ENCODE measurements around the gene NDRG2.

Gene NDRG2

DNA sequence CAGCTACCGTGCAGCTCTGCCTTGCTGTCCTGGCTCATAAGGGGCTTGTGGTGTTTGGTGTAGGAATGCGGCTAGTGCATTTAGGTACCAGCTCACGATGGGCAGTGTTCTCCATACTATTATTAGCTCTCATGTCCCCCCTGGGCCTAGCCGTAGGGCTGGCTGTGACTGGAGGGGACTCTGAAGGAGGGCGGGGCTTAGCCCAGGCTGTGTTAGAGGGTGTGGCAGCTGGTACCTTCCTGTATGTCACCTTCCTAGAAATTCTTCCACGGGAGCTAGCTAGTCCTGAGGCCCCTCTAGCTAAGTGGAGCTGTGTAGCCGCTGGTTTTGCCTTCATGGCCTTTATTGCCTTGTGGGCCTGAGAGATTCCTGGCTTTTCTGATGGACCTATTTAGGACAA is 23.6 kb downstream of the NDRG2 start:
- Histone ChIP-seq H3K4me1 (ENCODE audit: control insufficient read depth, insufficient read depth, low read length, poor library complexity, severe bottlenecking) (peaks cover 26% of the 10 kb centered on the region), H3K27ac (ENCODE audit: low read depth, low read length, severe bottlenecking) (no peak overlapping the region), H3K9me3 (ENCODE audit: control insufficient read depth, low read length) (no peaks in the 10 kb centered on the region), H3K4me3 (ENCODE audit: extremely low read depth, insufficient read depth, low read length, poor library complexity, severe bottlenecking) (no peak overlapping the region), H3K36me3 (ENCODE audit: control insufficient read depth, insufficient read depth, low read length) (peaks cover 11% of the 10 kb centered on the region)
- 88 to 90% methylated on average over 2 to 4 of the region's 7 CpGs for WGBS, 2 experiments (ENCODE audit: insufficient coverage in 2 of 2)

- Histone ChIP-seq H3K4me1 (ENCODE audit: control insufficient read depth, insufficient read depth, low read length, poor library complexity, severe bottlenecking) (peaks cover 26% of the 10 kb centered on the region), H3K36me3 (ENCODE audit: control insufficient read depth, insufficient read depth, low read length) (peaks cover 27% of the 10 kb centered on the region), H3K9me3 (ENCODE audit: control insufficient read depth, low read length) (no peaks in the 10 kb centered on the region), H3K27ac (ENCODE audit: low read depth, low read length, severe bottlenecking) (peak overlapping the region; percentile 1), H3K4me3 (ENCODE audit: extremely low read depth, insufficient read depth, low read length, poor library complexity, severe bottlenecking) (no peak overlapping the region)
- WGBS, 2 experiments (ENCODE audit: insufficient coverage in 2 of 2): 90 to 96% methylated on average over 4 of the region's 4 CpGs
Observed at GRCh38 chr14:20999591-20999990, 25.3 kb downstream of the NDRG2 start.

DNA sequence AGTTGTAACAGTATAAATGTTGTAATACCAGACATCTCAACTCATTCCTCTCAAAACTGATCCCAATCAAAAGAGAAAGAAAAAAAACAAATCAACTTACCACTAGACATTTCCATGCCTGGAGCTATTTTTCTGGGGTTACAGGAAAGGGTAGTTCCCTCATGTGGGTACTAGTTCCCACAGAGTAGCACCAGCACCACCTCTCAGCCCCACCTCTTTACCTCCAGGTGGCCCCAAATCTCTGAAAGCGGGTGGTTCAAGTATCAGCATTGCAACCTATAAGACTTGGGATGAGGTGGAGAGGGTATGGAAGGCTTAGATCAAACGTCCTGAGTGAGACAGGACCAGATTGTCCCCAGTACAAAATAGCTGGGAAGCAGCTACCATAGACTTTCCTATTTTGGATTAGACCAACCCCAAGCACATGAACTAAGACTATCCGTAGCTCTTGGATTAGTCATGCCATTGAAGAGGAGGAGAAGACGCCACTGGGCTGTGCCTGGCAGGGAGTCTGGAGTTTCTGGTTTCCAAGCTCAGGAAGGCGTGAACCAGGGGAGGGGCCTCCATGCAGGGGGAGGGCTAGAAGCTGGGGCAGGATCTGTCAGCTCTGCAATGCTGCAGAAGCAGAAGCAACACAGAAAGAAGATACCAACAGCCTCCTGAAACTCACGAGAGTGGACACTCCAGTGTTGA is 26.0 kb downstream of the NDRG2 start, which contains the start of gene SLC39A2:
TSS of gene SLC39A2 (plus strand) at position 620 of the 693 bp plus-strand sequence. CDS start 154 bp downstream, outside the sequence.
- Histone ChIP-seq H3K4me3 (ENCODE audit: extremely low read depth, insufficient read depth, low read length, poor library complexity, severe bottlenecking) (peak within 1 kb of the TSS; percentile 7), H3K9me3 (ENCODE audit: control insufficient read depth, low read length) (no peaks in the 10 kb centered on the region), H3K4me1 (ENCODE audit: control insufficient read depth, insufficient read depth, low read length, poor library complexity, severe bottlenecking) (peaks cover 26% of the 10 kb centered on the region), H3K36me3 (ENCODE audit: control insufficient read depth, insufficient read depth, low read length) (peaks cover 34% of the 10 kb centered on the region), H3K27ac (ENCODE audit: low read depth, low read length, severe bottlenecking) (peak within 1 kb of the TSS; percentile 57)
- WGBS, 2 experiments (ENCODE audit: insufficient coverage in 2 of 2): 18 to 24% methylated on average over 3 of the region's 6 CpGs

DNA sequence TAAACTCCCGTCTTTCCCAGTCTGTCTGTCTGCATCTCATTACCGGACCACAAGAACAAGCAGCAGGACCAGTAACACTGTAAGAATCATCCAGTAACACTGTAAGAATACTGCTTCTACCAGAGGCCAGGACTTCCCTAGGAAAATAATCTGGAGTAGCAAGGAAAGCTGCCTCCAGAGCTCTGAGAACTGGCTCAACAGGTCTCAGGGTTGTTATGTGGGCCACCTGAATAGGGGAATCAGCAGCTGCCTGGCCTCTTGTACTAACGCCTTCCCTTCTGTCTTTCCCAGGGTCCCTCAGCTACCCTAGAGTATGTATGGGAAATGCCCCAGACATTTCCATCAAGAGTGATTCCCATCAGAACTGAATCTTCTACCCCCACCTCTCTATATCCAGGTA is 26.7 kb downstream of the NDRG2 start:
- Histone ChIP-seq H3K4me1 (ENCODE audit: control insufficient read depth, insufficient read depth, low read length, poor library complexity, severe bottlenecking) (peaks cover 25% of the 10 kb centered on the region), H3K36me3 (ENCODE audit: control insufficient read depth, insufficient read depth, low read length) (peaks cover 39% of the 10 kb centered on the region), H3K4me3 (ENCODE audit: extremely low read depth, insufficient read depth, low read length, poor library complexity, severe bottlenecking) (no peak overlapping the region), H3K9me3 (ENCODE audit: control insufficient read depth, low read length) (no peaks in the 10 kb centered on the region), H3K27ac (ENCODE audit: low read depth, low read length, severe bottlenecking) (peak overlapping the region; percentile 57)
- 78 to 83% methylated on average over 1 to 2 of the region's 3 CpGs for WGBS, 2 experiments (ENCODE audit: insufficient coverage in 2 of 2)

DNA sequence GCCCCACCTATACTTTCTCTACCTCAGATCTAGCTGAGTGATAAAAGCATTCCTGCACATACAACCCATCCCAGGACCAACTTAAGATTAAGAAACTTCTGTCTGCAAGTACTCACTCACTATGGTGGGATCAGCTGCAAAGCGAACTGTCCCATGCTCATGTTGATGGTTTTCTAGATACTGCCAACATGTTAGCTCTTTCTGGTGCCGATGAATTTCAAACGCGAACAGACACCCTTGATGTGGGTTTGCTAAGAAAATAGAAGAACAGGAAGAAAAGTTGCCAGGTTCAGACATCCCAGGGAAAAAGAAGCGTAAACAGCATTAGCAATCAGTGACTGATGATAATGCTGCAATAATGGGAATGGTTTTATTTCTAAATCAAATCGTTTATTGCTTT is 27.3 kb downstream of the NDRG2 start:
- H3K27ac ChIP-seq (ENCODE audit: low read depth, low read length, severe bottlenecking): peak overlapping the region; percentile 41
- H3K36me3 ChIP-seq (ENCODE audit: control insufficient read depth, insufficient read depth, low read length): peaks cover 45% of the 10 kb centered on the region
- peaks cover 22% of the 10 kb centered on the region for H3K4me1 ChIP-seq (ENCODE audit: control insufficient read depth, insufficient read depth, low read length, poor library complexity, severe bottlenecking)
- H3K4me3 ChIP-seq (ENCODE audit: extremely low read depth, insufficient read depth, low read length, poor library complexity, severe bottlenecking): no peak overlapping the region
- no peaks in the 10 kb centered on the region for H3K9me3 ChIP-seq (ENCODE audit: control insufficient read depth, low read length)
- WGBS, 2 experiments (ENCODE audit: insufficient coverage in 2 of 2): 93 to 96% methylated on average over 4 to 5 of the region's 6 CpGs

DNA sequence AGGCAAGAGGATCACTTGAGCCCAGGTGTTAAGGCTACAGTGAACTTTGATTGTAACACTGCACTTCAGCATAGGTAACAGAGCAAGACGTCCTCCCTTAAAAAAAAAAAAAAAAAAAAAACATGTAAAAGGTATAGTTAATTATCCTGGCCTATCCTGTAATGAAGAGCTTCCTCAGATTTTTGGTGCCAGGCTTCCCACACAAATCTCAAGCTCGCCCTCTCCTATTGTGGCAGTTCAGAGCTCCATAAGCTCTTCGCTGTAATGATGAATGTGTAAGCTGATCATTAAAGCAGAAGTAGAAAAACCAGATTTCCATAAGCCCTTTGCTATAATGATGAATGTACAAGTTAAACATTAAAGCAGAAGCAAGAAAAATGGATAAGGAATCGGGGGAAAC is 27.7 kb downstream of the NDRG2 start:
- H3K36me3 ChIP-seq (ENCODE audit: control insufficient read depth, insufficient read depth, low read length): peaks cover 50% of the 10 kb centered on the region

GRCh38 chr14:20996521-20996920 is 28.3 kb downstream of the NDRG2 start:
- H3K27ac ChIP-seq (ENCODE audit: low read depth, low read length, severe bottlenecking): no peak overlapping the region
- no peaks in the 10 kb centered on the region for H3K9me3 ChIP-seq (ENCODE audit: control insufficient read depth, low read length)
- H3K4me1 ChIP-seq (ENCODE audit: control insufficient read depth, insufficient read depth, low read length, poor library complexity, severe bottlenecking): peaks cover 22% of the 10 kb centered on the region
- 95 to 98% methylated on average over 12 to 14 of the region's 14 CpGs for WGBS, 2 experiments (ENCODE audit: insufficient coverage in 2 of 2)
- H3K36me3 ChIP-seq (ENCODE audit: control insufficient read depth, insufficient read depth, low read length): peaks cover 56% of the 10 kb centered on the region
- no peak overlapping the region for H3K4me3 ChIP-seq (ENCODE audit: extremely low read depth, insufficient read depth, low read length, poor library complexity, severe bottlenecking)

More for the DNA sequence above, 27.7 kb downstream of the NDRG2 start:
- Histone ChIP-seq H3K4me3 (ENCODE audit: extremely low read depth, insufficient read depth, low read length, poor library complexity, severe bottlenecking) (no peak overlapping the region), H3K27ac (ENCODE audit: low read depth, low read length, severe bottlenecking) (no peak overlapping the region), H3K9me3 (ENCODE audit: control insufficient read depth, low read length) (no peaks in the 10 kb centered on the region), H3K4me1 (ENCODE audit: control insufficient read depth, insufficient read depth, low read length, poor library complexity, severe bottlenecking) (peaks cover 22% of the 10 kb centered on the region)
- WGBS, 2 experiments (ENCODE audit: insufficient coverage in 2 of 2): no CpG with 5 or more reads among the region's 4 CpGs

- Histone ChIP-seq H3K9me3 (ENCODE audit: control insufficient read depth, low read length) (no peaks in the 10 kb centered on the region), H3K4me3 (ENCODE audit: extremely low read depth, insufficient read depth, low read length, poor library complexity, severe bottlenecking) (peak within 1 kb of the TSS; percentile 67), H3K27ac (ENCODE audit: low read depth, low read length, severe bottlenecking) (peak within 1 kb of the TSS; percentile 55), H3K4me1 (ENCODE audit: control insufficient read depth, insufficient read depth, low read length, poor library complexity, severe bottlenecking) (peaks cover 18% of the 10 kb centered on the region), H3K36me3 (ENCODE audit: control insufficient read depth, insufficient read depth, low read length) (peaks cover 34% of the 10 kb centered on the region)
- 0% methylated on average over 40 to 41 of the region's 42 CpGs for WGBS, 2 experiments (ENCODE audit: insufficient coverage in 2 of 2)
Observed at GRCh38 chr14:20989787-20990600, 34.9 kb downstream of the NDRG2 start, which contains the start of gene METTL17. TSS of gene METTL17 (plus strand) at chr14:20989980. CDS start at chr14:20990003, 23 bp downstream.

DNA sequence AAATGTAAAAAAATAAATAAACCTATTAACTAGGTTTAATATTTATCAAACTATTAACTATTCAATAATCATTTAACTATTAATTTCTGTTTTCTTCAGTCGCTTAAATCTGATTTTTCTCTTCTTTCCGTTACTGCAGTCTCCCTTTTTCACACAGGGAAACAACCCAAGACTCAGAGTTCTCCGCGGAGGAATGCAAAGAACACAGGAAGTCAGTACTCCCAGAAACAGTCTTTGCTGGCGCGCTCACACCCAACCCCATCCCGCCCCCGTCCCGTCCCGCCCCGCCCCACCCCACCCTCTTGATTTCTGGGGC is 35.4 kb downstream of the NDRG2 start:
- H3K4me1 ChIP-seq (ENCODE audit: control insufficient read depth, insufficient read depth, low read length, poor library complexity, severe bottlenecking): peaks cover 18% of the 10 kb centered on the region
- H3K36me3 ChIP-seq (ENCODE audit: control insufficient read depth, insufficient read depth, low read length): peaks cover 28% of the 10 kb centered on the region
- no peaks in the 10 kb centered on the region for H3K9me3 ChIP-seq (ENCODE audit: control insufficient read depth, low read length)
- 0% methylated on average over 2 to 4 of the region's 11 CpGs for WGBS, 2 experiments (ENCODE audit: insufficient coverage in 2 of 2)
- H3K27ac ChIP-seq (ENCODE audit: low read depth, low read length, severe bottlenecking): no peak overlapping the region
- peak overlapping the region; percentile 67 for H3K4me3 ChIP-seq (ENCODE audit: extremely low read depth, insufficient read depth, low read length, poor library complexity, severe bottlenecking)

DNA sequence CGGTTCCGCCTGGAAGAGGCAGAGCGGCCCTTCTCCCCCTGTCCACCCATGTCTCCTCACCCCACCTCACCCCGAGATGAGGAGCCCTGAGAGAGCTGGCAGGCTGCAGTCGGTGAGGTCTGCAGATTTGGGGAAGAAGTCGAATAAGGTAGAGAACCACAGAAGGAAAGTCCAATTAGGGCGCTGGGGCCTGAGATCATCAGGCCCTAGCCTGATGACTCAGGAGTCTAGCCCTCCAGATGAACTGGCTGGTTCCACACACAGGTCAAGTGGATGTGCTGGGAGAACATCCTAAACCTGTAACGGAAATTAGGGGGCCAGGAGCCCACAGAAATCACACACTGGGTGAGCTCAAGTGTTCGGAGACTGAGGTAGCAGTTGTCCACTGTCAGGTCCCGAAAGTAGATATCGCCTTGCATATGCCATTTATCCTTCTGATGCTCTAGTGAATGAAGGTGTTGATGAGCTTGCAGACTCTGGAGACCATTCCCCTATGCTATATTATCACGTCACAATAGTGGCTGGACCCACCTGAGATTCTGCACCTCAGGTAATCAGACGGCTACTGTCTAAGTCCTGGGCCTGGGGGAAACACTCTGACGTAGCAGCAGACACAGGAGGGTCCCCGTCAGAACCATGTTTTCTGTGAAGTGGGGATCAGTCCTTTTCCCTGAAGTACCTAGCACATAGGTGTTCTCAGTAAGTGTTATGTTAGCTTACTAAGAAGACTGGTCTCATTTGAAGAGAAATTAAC is 36.0 kb downstream of the NDRG2 start:
- WGBS, 2 experiments (ENCODE audit: insufficient coverage in 2 of 2): 93 to 95% methylated on average over 9 to 12 of the region's 15 CpGs
- Histone ChIP-seq H3K4me1 (ENCODE audit: control insufficient read depth, insufficient read depth, low read length, poor library complexity, severe bottlenecking) (peaks cover 18% of the 10 kb centered on the region), H3K4me3 (ENCODE audit: extremely low read depth, insufficient read depth, low read length, poor library complexity, severe bottlenecking) (peak overlapping the region; percentile 25), H3K9me3 (ENCODE audit: control insufficient read depth, low read length) (no peaks in the 10 kb centered on the region), H3K27ac (ENCODE audit: low read depth, low read length, severe bottlenecking) (peak overlapping the region; percentile 33), H3K36me3 (ENCODE audit: control insufficient read depth, insufficient read depth, low read length) (peaks cover 23% of the 10 kb centered on the region)

All from mesodermal cell (in vitro differentiated cells).